Endothelial cell of umbilical vein (primary cell): Measurements from ENCODE around the gene NBL1. TPM values are rescaled to one million over a fixed set of nuclear protein-coding genes. Genes with fewer than 3 reads are reported as not detected.

Experiments
- BruUV-seq: library from RNA; stranded (reverse); fragments of 400-500 nt; replicated peaks from 2 replicates; lab custom pipeline; 2021; lab: Mats Ljungman, UMichigan
- CTCF ChIA-PET: fragments of 300-600, 350-600 bp; sonication (Branson Sonifier 250); formaldehyde crosslinking; loops from one replicate; lab custom pipeline; 2021; ENCODE audit warnings: antibody characterized with exemption, inconsistent platforms; lab: Charles Lee
- POLR2A ChIA-PET: fragments of 300-600, 350-600 bp; sonication (Branson Sonifier 250); formaldehyde crosslinking; loops from one replicate; lab custom pipeline; 2021; ENCODE audit warnings: antibody characterized with exemption, inconsistent platforms; lab: Charles Lee
- DNase-seq: peaks from one replicate; pipeline ENCODE4 v3.0.0-alpha.2; 2011; ENCODE audit warnings: low read depth, low spot score
- FAIRE-seq: peaks from 2 replicates; lab custom pipeline; 2011; peaks lifted over from hg19 to GRCh38; lab: Jason Lieb, UNC
- H2AFZ ChIP-seq: 2 replicates; pipeline ENCODE4 v1.6.0; 2012; ENCODE audit warnings: low read depth, low read length, control low read depth, inconsistent platforms
- H3K27ac ChIP-seq: 2 replicates; pipeline ENCODE4 v1.5.1; 2011; ENCODE audit warnings: low read depth, mild to moderate bottlenecking, control low read depth, low read length, moderate library complexity; ENCODE audit not compliant: insufficient read depth
- H3K27me3 ChIP-seq, 2 experiments: 2 replicates each; pipeline versions ENCODE4 v1.6.0 to v1.6.1; 2011; ENCODE audit warnings: low read length in 2 of 2, mixed read lengths in 1 of 2; ENCODE audit not compliant: control insufficient read depth in 2 of 2, insufficient read depth in 2 of 2
- H3K36me3 ChIP-seq, 2 experiments: 2 replicates in 1 of 2; 3 replicates in 1 of 2; pipeline ENCODE4 v1.5.1; 2011; ENCODE audit warnings: low read length in 2 of 2, mild to moderate bottlenecking in 1 of 2, moderate library complexity in 1 of 2; ENCODE audit not compliant: control insufficient read depth in 2 of 2, insufficient read depth in 2 of 2; ENCODE audit errors: extremely low read depth in 1 of 2
- H3K4me1 ChIP-seq: 3 replicates; pipeline ENCODE4 v1.5.1; 2011; ENCODE audit warnings: mild to moderate bottlenecking, low read length; ENCODE audit not compliant: control insufficient read depth, insufficient read depth; ENCODE audit errors: extremely low read depth
- H3K4me2 ChIP-seq: 2 replicates; pipeline ENCODE4 v1.6.1; 2011; ENCODE audit warnings: low read length, control low read depth, mixed read lengths; ENCODE audit not compliant: insufficient read depth
- H3K4me3 ChIP-seq, 3 experiments: fragments of 200-600 bp in 1 of 3; sonication (generic), shearing (Covaris generic) in 1 of 3; replicated peaks in 1 of 3; 2 replicates each; pipeline ENCODE4 v1.5.1; 2011 to 2016; ENCODE audit warnings: control low read depth in 3 of 3, low read length in 3 of 3, mild to moderate bottlenecking in 2 of 3, inconsistent platforms in 1 of 3, low read depth in 1 of 3, moderate library complexity in 1 of 3; ENCODE audit not compliant: insufficient read depth in 1 of 3
- H3K79me2 ChIP-seq: 2 replicates; pipeline ENCODE4 v1.6.0; 2012; ENCODE audit warnings: low read length, inconsistent platforms; ENCODE audit not compliant: control insufficient read depth, insufficient read depth
- H3K9ac ChIP-seq: replicated peaks from 2 replicates; pipeline ENCODE3; 2011; ENCODE audit warnings: low read length, control low read depth; ENCODE audit not compliant: insufficient read depth; ENCODE audit errors: extremely low read depth
- H3K9me1 ChIP-seq: replicated peaks from 3 replicates; pipeline ENCODE4 v1.6.0; 2011; ENCODE audit warnings: mild to moderate bottlenecking, low read length; ENCODE audit not compliant: control insufficient read depth, insufficient read depth; ENCODE audit errors: extremely low read depth
- H3K9me3 ChIP-seq: replicated peaks from 2 replicates; pipeline ENCODE4 v1.5.1; 2012; ENCODE audit warnings: low read length, inconsistent platforms; ENCODE audit not compliant: control insufficient read depth, insufficient read depth
- H4K20me1 ChIP-seq: replicated peaks from 2 replicates; pipeline ENCODE3; 2011; ENCODE audit warnings: mild to moderate bottlenecking, low read length; ENCODE audit not compliant: control insufficient read depth, insufficient read depth; ENCODE audit errors: extremely low read depth
- EZH2 ChIP-seq: IDR thresholded peaks from 2 replicates; pipeline ENCODE4 v1.6.1; 2012; ENCODE audit warnings: borderline replicate concordance, low read depth, mild to moderate bottlenecking, moderate library complexity, low read length, inconsistent platforms; ENCODE audit not compliant: severe bottlenecking
- FOS ChIP-seq: IDR thresholded peaks from 2 replicates; pipeline ENCODE4 v1.6.1; 2011; ENCODE audit warnings: mild to moderate bottlenecking, low read length, moderate library complexity, borderline replicate concordance; ENCODE audit not compliant: insufficient read depth
- GATA2 ChIP-seq: IDR thresholded peaks from 2 replicates; pipeline ENCODE4 v1.7.0; 2011; ENCODE audit warnings: low read depth, mild to moderate bottlenecking, moderate library complexity, mixed read lengths, low read length; ENCODE audit not compliant: insufficient read length, insufficient read depth
- JUN ChIP-seq: IDR thresholded peaks from 2 replicates; pipeline ENCODE4 v1.6.1; 2011; ENCODE audit warnings: borderline replicate concordance, low read depth; ENCODE audit not compliant: insufficient read length, insufficient read depth
- MAX ChIP-seq: IDR thresholded peaks from 2 replicates; pipeline ENCODE4 v1.6.1; 2011; ENCODE audit not compliant: insufficient read depth, insufficient read length
- MYC ChIP-seq: IDR thresholded peaks from one replicate; pipeline ENCODE4 v1.6.1; 2011; ENCODE audit warnings: mild to moderate bottlenecking, low read depth, low read length
- POLR2A ChIP-seq: IDR thresholded peaks from 2 replicates; pipeline ENCODE4 v1.6.1; 2012; ENCODE audit warnings: low read depth, mild to moderate bottlenecking, control low read depth, low read length
- POLR2AphosphoS5 ChIP-seq: IDR thresholded peaks from 2 replicates; pipeline ENCODE4 v1.6.1; 2012; ENCODE audit warnings: low read depth, mild to moderate bottlenecking, control low read depth, low read length, moderate library complexity; ENCODE audit not compliant: insufficient read depth
- dilution Hi-C: fragments of 300-500 bp; cut with MboI; formaldehyde crosslinking; loops from one replicate; pipeline ENCODE4 v1.15.0; 2019; ENCODE audit warnings: low sequenced_read_pairs; ENCODE audit not compliant: extremely low pct_ligation_motif_present
- intact Hi-C: fragments of 100-400 bp; cut with micrococcal nuclease; formaldehyde crosslinking; loops from one replicate; pipeline ENCODE4 v1.10.0; 2022
- polyA plus RNA-seq, 4 experiments: library from polyadenylated mRNA; depleted of rRNA in 3 of 4; stranded (reverse) in 3 of 4; unstranded in 1 of 4; fragments of >200 nt; gene quantifications; 2 replicates each; pipeline versions ENCODE4 v1.2.1 to v1.2.3, GENCODE V29; 2011 to 2012; ENCODE audit warnings: missing spikeins in 1 of 4
- total RNA-seq: library from RNA; stranded (reverse); gene quantifications from 2 replicates; pipeline ENCODE4 v1.2.3, GENCODE V29; 2021
- TF ChIP-seq, protein P1 (sequence below), 2 donors: IDR thresholded peaks; 1 replicate in 1 of 2; 2 replicates in 1 of 2; pipeline ENCODE4 v1.5.1; 2011; ENCODE audit warnings: low read length in 2 of 2, mild to moderate bottlenecking in 2 of 2, moderate library complexity in 2 of 2, control low read depth in 1 of 2, inconsistent platforms in 1 of 2, low read depth in 1 of 2; ENCODE audit not compliant: insufficient read depth in 1 of 2; ENCODE audit errors: extremely low read depth in 1 of 2

NBL1 gene
- total and polyA plus RNA-seq, 2 donors (not counting 3 experiments of a cell fraction or from before 2014, with no cell fraction given): 36.2 to 40.5 TPM

- H3K4me3 ChIP-seq: no peak overlapping the region
- CTCF ChIA-PET: interaction anchor here (6.3 kb wide), 1 partner anchor 38 kb away, joined by 200 read pairs; no protein-coding TSS in a partner anchor
Measured at GRCh38 chr1:19665186-19665495, 21.0 kb downstream of the NBL1 start.

More at GRCh38 chr1:19665186-19665495, 21.0 kb downstream of the NBL1 start:
- Histone ChIP-seq H3K9ac (no peak overlapping the region), H3K9me3 (no peaks in the 10 kb centered on the region), H2AFZ (no peak overlapping the region), H3K27me3 (peaks cover 35 to 44% of the 10 kb centered on the region in 2 experiments), H3K36me3 (no peaks in the 10 kb centered on the region), H3K4me1 (no peaks in the 10 kb centered on the region), H3K79me2 (no peaks in the 10 kb centered on the region), H3K9me1 (no peaks in the 10 kb centered on the region), H4K20me1 (no peaks in the 10 kb centered on the region), H3K4me2 (no peak overlapping the region), H3K27ac (no peak overlapping the region)
- no peak for DNase-seq
- intact Hi-C loops: no loop called here
- POLR2A ChIA-PET: no interaction called here
- no peak for TF ChIP-seq FOS
- no peak for TF ChIP-seq MYC
- no peak for TF ChIP-seq GATA2
- TF ChIP-seq, protein P1, sequence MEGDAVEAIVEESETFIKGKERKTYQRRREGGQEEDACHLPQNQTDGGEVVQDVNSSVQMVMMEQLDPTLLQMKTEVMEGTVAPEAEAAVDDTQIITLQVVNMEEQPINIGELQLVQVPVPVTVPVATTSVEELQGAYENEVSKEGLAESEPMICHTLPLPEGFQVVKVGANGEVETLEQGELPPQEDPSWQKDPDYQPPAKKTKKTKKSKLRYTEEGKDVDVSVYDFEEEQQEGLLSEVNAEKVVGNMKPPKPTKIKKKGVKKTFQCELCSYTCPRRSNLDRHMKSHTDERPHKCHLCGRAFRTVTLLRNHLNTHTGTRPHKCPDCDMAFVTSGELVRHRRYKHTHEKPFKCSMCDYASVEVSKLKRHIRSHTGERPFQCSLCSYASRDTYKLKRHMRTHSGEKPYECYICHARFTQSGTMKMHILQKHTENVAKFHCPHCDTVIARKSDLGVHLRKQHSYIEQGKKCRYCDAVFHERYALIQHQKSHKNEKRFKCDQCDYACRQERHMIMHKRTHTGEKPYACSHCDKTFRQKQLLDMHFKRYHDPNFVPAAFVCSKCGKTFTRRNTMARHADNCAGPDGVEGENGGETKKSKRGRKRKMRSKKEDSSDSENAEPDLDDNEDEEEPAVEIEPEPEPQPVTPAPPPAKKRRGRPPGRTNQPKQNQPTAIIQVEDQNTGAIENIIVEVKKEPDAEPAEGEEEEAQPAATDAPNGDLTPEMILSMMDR (IDR thresholded peaks at IDR 0.05; ENCODE audit: extremely low read depth in 1 of 2, insufficient read depth in 1 of 2, low read depth in 1 of 2, low read length in 2 of 2): no peak
- TF ChIP-seq POLR2A: no peak
- TF ChIP-seq EZH2: no peak
- no peak for TF ChIP-seq MAX
- TF ChIP-seq JUN: no peak
- TF ChIP-seq POLR2AphosphoS5: no peak
- FAIRE-seq: no peak
- dilution Hi-C loops: no loop called here
- no TSS peak for BruUV-seq
